A549 (cell line): ENCODE measurements around the gene DHX8. TPM values are rescaled to one million over a fixed set of nuclear protein-coding genes. Genes with fewer than 3 reads are reported as not detected.

Source experiments
- ATAC-seq, 2 experiments: fragments of 200-7000 bp in 1 of 2; fragments of >200 bp in 1 of 2; cut with Nextera tagmentation in 1 of 2; cut with Tn5 transposase in 1 of 2; 3 replicates each; pipeline versions ENCODE4 v1.8.0 to v1.9.1; 2018 to 2020; ENCODE audit warnings: mild to moderate bottlenecking in 1 of 2, moderate library complexity in 1 of 2
- CTCF ChIA-PET: fragments of 300-600 bp; sonication (Branson Sonifier 250); formaldehyde crosslinking; extraction: SDS; loops from one replicate; lab custom pipeline; 2021; ENCODE audit warnings: antibody characterized with exemption, inconsistent platforms; lab: Yijun Ruan, JAX
- POLR2A ChIA-PET: fragments of 350-600 bp; formaldehyde crosslinking; extraction: SDS; loops from one replicate; lab custom pipeline; 2021; ENCODE audit warnings: antibody characterized with exemption, inconsistent platforms; lab: Yijun Ruan, JAX
- DNase-seq, 2 experiments: peaks; one replicate each; pipeline versions ENCODE4 v3.0.0 to v3.0.0-alpha.2; 2011 to 2016; ENCODE audit warnings: low read depth in 1 of 2, low spot score in 1 of 2
- FAIRE-seq: peaks from 2 replicates; lab custom pipeline; 2011; peaks lifted over from hg19 to GRCh38; lab: Jason Lieb, UNC
- H3K27ac ChIP-seq, 2 experiments: fragments of >200 bp; sonication (Bioruptor Twin); formaldehyde crosslinking; 3 replicates each; pipeline ENCODE4 v1.5.1; 2016 to 2017
- H3K4me1 ChIP-seq: fragments of >200 bp; sonication (Bioruptor Twin); formaldehyde crosslinking; 3 replicates; pipeline ENCODE4 v1.6.1; 2016
- H3K4me2 ChIP-seq: fragments of >200 bp; sonication (Bioruptor Twin); formaldehyde crosslinking; 3 replicates; pipeline ENCODE4 v1.6.1; 2016
- H3K4me3 ChIP-seq: fragments of >200 bp; sonication (Bioruptor Twin); formaldehyde crosslinking; 3 replicates; pipeline ENCODE4 v1.5.1; 2016
- H3K9me3 ChIP-seq: fragments of >200 bp; sonication (Bioruptor Twin); formaldehyde crosslinking; 3 replicates; pipeline ENCODE4 v1.6.1; 2016
- BHLHE40 ChIP-seq: IDR thresholded peaks from 2 replicates; pipeline ENCODE4 v1.6.1; 2012; ENCODE audit warnings: low read depth, low read length, inconsistent platforms
- CBX2 ChIP-seq: fragments of 200-600 bp; sonication (generic); IDR thresholded peaks from 2 replicates; pipeline ENCODE4 v1.6.1; 2016; ENCODE audit warnings: low read depth, mild to moderate bottlenecking, borderline replicate concordance
- EHMT2 ChIP-seq: fragments of 200-600 bp; sonication (generic); IDR thresholded peaks from 2 replicates; pipeline ENCODE4 v1.6.1; 2016; ENCODE audit warnings: antibody characterized with exemption, low read depth, mild to moderate bottlenecking, moderate library complexity
- ELK1 ChIP-seq: fragments of 150-350 bp; IDR thresholded peaks from 2 replicates; pipeline ENCODE4 v1.6.1; 2014; ENCODE audit warnings: low read depth, mild to moderate bottlenecking, low read length
- GATA3 ChIP-seq: IDR thresholded peaks from 2 replicates; pipeline ENCODE4 v1.6.1; 2012; ENCODE audit warnings: borderline replicate concordance
- HES2 ChIP-seq: fragments of >200 bp; sonication (Bioruptor Twin); formaldehyde crosslinking; IDR thresholded peaks from 2 replicates; pipeline ENCODE4 v1.6.1; 2016
- HEYL ChIP-seq: fragments of 250-450 bp; sonication (Bioruptor Pico); IDR thresholded peaks from 2 replicates; pipeline ENCODE4 v1.8.0; 2021; ENCODE audit warnings: mild to moderate bottlenecking, moderate library complexity
- MYC ChIP-seq: IDR thresholded peaks from 2 replicates; pipeline ENCODE4 v1.6.1; 2012; ENCODE audit warnings: mild to moderate bottlenecking, inconsistent platforms, low read length, improper control_type of control experiment, borderline replicate concordance
- NFE2L2 ChIP-seq: fragments of 150-350 bp; conservative IDR thresholded peaks from 2 replicates; pipeline ENCODE4 v1.6.1; 2014; ENCODE audit warnings: low read length
- NPAS2 ChIP-seq: fragments of 250-450 bp; sonication (Bioruptor Pico); IDR thresholded peaks from 2 replicates; pipeline ENCODE4 v1.8.0; 2022; ENCODE audit warnings: mild to moderate bottlenecking, moderate library complexity, borderline replicate concordance
- PHF8 ChIP-seq: fragments of 200-600 bp; sonication (generic); IDR thresholded peaks from 2 replicates; pipeline ENCODE4 v1.6.1; 2016; ENCODE audit warnings: low read depth, mild to moderate bottlenecking, antibody characterized with exemption, moderate library complexity, borderline replicate concordance
- TFCP2L1 ChIP-seq: fragments of 250-450 bp; sonication (Bioruptor Pico); IDR thresholded peaks from 2 replicates; pipeline ENCODE4 v1.5.0; 2021; ENCODE audit warnings: mild to moderate bottlenecking
- TP53 ChIP-seq: fragments of 250-450 bp; sonication (Bioruptor Pico); IDR thresholded peaks from 2 replicates; pipeline ENCODE4 v1.5.0; 2021; ENCODE audit warnings: mild to moderate bottlenecking, moderate library complexity
- ZC3H11A ChIP-seq: fragments of 450-650 bp; IDR thresholded peaks from 2 replicates; pipeline ENCODE4 v1.6.1; 2014; ENCODE audit warnings: antibody characterized with exemption, mild to moderate bottlenecking
- WGBS: methylation state at CpG from one replicate; pipeline ENCODE4 v1.1.6; 2017; ENCODE audit errors: missing lambda C conversion rate; 5-methylcytosine and 5-hydroxymethylcytosine counted together
- polyA plus RNA-seq, 4 experiments: library from polyadenylated mRNA; depleted of rRNA in 3 of 4; stranded (reverse); fragments of >200 nt; fragmentation: RNase III in 1 of 4; extraction: RNeasy Plus Mini Kit Qiagen cat#74134 plus additional on column Dnase treatment in 1 of 4; gene quantifications; 2 replicates in 3 of 4; 3 replicates in 1 of 4; pipeline ENCODE4 v1.2.3, GENCODE V29; 2011 to 2017
- TF ChIP-seq, protein P1 (sequence below): IDR thresholded peaks from 2 replicates; pipeline ENCODE4 v1.6.1; 2012
- TF ChIP-seq, protein P2 (sequence below): fragments of 450-650 bp; IDR thresholded peaks from 2 replicates; pipeline ENCODE4 v1.6.1; 2014; ENCODE audit warnings: antibody characterized with exemption

Gene DHX8
- polyA plus RNA-seq, 2 of the 4 experiments (the other 2 are of a cell fraction): 33.2 to 66.0 TPM

DNA sequence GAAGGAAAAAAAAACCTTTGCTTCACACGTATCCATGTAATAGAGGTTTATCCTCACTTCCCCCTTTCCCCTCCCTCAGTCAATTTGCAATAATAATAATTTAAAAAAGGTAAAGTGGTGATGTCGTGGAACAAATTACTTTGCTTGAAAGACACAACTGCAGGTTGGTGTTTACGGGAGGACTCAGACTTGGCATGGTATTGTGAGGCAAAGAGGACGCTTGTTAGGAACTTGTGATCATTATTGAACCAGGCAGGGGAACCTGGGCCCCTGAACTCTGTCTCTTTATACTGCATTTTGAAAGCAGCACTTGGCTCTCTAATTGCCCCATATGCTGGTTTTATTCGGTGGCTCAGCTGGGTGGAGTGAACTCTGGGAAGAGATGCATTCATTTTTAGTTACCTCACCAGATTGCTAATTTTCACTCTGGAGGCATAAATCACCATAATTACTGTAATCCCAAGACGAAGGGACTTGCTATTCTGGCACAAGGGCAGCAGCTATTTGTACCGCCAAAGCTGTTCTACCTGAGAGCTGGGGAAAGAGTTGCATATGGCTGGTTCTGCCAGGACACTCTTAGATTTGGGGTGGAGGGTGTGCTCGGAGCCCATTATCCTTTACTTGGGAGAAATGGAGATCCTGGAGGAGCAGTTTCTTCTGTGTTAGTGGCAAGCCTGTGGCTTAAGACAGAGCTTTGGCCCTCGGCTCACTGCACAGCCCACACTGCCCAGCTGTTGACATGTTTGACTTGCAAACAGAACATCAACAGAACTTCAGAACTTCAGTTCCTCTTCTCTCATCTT, 5.7 kb upstream of the DHX8 start:
- ATAC-seq (no peak), FAIRE-seq (no peak), DNase-seq (no peak)
- TF ChIP-seq PHF8 (no peak), EHMT2 (no peak), MYC (no peak), TFCP2L1 (CRISPR knock-in tag) (no peak), CBX2 (no peak), BHLHE40 (no peak), NFE2L2 (no peak)
- WGBS: 78% methylated on average over 9 of the region's 9 CpGs
- Histone ChIP-seq H3K27ac (no peak overlapping the region), H3K4me3 (no peak overlapping the region), H3K9me3 (no peaks in the 10 kb centered on the region), H3K4me2 (no peak overlapping the region), H3K4me1 (peaks cover 8% of the 10 kb centered on the region; the same call in 2 of the 3 replicates)
- POLR2A ChIA-PET: no interaction called here
- CTCF ChIA-PET: interaction anchor here (1.0 to 45.8 kb wide), 5 partner anchors 9 to 145 kb away, joined by 3 to 2036 read pairs (median 3); partner anchors contain the start of gene ARL4D

DNA sequence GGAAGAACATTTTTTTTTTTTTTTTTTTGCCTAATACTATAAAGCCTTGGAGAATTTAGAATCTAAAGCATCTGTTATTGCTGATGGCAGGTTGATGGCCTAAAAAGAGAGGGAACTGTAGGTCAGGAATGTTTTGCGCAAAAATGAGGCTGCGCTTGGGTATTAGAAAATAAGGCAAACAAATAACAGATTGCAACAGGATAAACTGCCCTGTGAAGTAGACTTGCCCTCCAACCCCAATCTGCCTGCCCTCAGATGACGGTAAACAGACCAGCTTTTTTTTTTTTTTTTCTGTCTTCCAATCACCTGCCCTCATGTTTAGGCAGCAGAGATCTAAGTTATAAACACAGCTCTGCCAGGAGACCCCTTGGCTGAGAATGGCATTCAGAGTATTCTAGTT, 3.8 kb upstream of the DHX8 start:
- TF ChIP-seq, protein P1, sequence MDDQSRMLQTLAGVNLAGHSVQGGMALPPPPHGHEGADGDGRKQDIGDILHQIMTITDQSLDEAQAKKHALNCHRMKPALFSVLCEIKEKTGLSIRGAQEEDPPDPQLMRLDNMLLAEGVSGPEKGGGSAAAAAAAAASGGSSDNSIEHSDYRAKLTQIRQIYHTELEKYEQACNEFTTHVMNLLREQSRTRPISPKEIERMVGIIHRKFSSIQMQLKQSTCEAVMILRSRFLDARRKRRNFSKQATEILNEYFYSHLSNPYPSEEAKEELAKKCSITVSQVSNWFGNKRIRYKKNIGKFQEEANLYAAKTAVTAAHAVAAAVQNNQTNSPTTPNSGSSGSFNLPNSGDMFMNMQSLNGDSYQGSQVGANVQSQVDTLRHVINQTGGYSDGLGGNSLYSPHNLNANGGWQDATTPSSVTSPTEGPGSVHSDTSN: no peak
- ChIA-PET CTCF (interaction anchor here (1.2 to 45.8 kb wide), 2 partner anchors 11 to 65 kb away, joined by 3 to 2036 read pairs; partner anchors contain the start of gene ARL4D), POLR2A (interaction anchor here (0.6 to 1.6 kb wide), 2 partner anchors 81 to 119 kb away, joined by 3 to 11 read pairs; partner anchors contain the start of gene ARL4D)
- 0 out of 6 replicates have a peak overlapping the region, but pooled peaks of 1 of the 2 experiments have one; percentile 5 for H3K27ac ChIP-seq
- H3K4me1 ChIP-seq: peaks cover 14% of the 10 kb centered on the region
- H3K9me3 ChIP-seq: no peaks in the 10 kb centered on the region
- FAIRE-seq (no peak), ATAC-seq (no peak), DNase-seq (no peak)
- no peak overlapping the region for H3K4me2 ChIP-seq
- H3K4me3 ChIP-seq: no peak overlapping the region
- 79% methylated on average over 3 of the region's 3 CpGs for WGBS

- ChIA-PET CTCF (interaction anchor here (0.8 to 45.8 kb wide), 24 partner anchors 12 to 191 kb away, joined by 3 to 2036 read pairs (median 24); partner anchors contain the start of gene ARL4D), POLR2A (interaction anchor here (2.5 to 3.7 kb wide), 6 partner anchors 64 to 121 kb away, joined by 11 to 92 read pairs (median 42); partner anchors contain the start of genes ARL4D and ETV4)
- ATAC-seq: no peak
- Histone ChIP-seq H3K27ac (peak overlapping the region; percentile 81 to 90; a peak in 5 of 6 replicates), H3K4me2 (peak overlapping the region; percentile 0; the same call in 1 of the 3 replicates), H3K4me3 (no peak overlapping the region), H3K4me1 (peaks cover 30% of the 10 kb centered on the region), H3K9me3 (no peaks in the 10 kb centered on the region)
- no peak for DNase-seq
- FAIRE-seq: no peak
- TF ChIP-seq, protein P2, sequence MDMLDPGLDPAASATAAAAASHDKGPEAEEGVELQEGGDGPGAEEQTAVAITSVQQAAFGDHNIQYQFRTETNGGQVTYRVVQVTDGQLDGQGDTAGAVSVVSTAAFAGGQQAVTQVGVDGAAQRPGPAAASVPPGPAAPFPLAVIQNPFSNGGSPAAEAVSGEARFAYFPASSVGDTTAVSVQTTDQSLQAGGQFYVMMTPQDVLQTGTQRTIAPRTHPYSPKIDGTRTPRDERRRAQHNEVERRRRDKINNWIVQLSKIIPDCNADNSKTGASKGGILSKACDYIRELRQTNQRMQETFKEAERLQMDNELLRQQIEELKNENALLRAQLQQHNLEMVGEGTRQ: no peak
- TF ChIP-seq NFE2L2 (no peak), TP53 (no peak), HES2 (no peak), ELK1 (no peak), ZC3H11A (no peak), HEYL (CRISPR knock-in tag) (no peak), GATA3 (no peak), NPAS2 (CRISPR knock-in tag) (no peak)
- WGBS: 87% methylated on average over 11 of the region's 11 CpGs
Measured at GRCh38 chr17:43482103-43483012, 1.4 kb upstream of the DHX8 start.
